Parathyroid adenoma (tissue), 2 donors: ENCODE results near the gene TGFBR1.

Experiments
- H2AFZ ChIP-seq: fragments of 300-600 bp; sonication (generic); one replicate; pipeline ENCODE4 v1.7.0; 2017; ENCODE audit warnings: antibody characterized with exemption, mild to moderate bottlenecking
- H3K27ac ChIP-seq: fragments of 300-600 bp; sonication (generic); one replicate; pipeline ENCODE4 v1.7.0; 2017
- H3K27me3 ChIP-seq: fragments of 300-600 bp; sonication (generic); one replicate; pipeline ENCODE4 v1.7.0; 2017; ENCODE audit warnings: low read length; ENCODE audit not compliant: control insufficient read depth, insufficient read depth
- H3K36me3 ChIP-seq: fragments of 300-600 bp; sonication (generic); one replicate; pipeline ENCODE4 v1.7.0; 2017; ENCODE audit warnings: low read length; ENCODE audit not compliant: control insufficient read depth, insufficient read depth
- H3K4me1 ChIP-seq: fragments of 300-600 bp; sonication (generic); one replicate; pipeline ENCODE4 v1.7.0; 2017; ENCODE audit warnings: control low read depth
- H3K4me2 ChIP-seq: fragments of 300-600 bp; sonication (generic); one replicate; pipeline ENCODE4 v1.7.0; 2017; ENCODE audit warnings: low read length
- H3K4me3 ChIP-seq: fragments of 300-600 bp; sonication (generic); one replicate; pipeline ENCODE4 v1.7.0; 2017; ENCODE audit warnings: low read depth, low read length
- H3K79me2 ChIP-seq: fragments of 300-600 bp; sonication (generic); one replicate; pipeline ENCODE4 v1.7.0; 2017; ENCODE audit warnings: control low read depth
- H3K9ac ChIP-seq: fragments of 300-600 bp; sonication (generic); one replicate; pipeline ENCODE4 v1.7.0; 2017; ENCODE audit warnings: mild to moderate bottlenecking
- H3K9me3 ChIP-seq: fragments of 300-600 bp; sonication (generic); one replicate; pipeline ENCODE4 v1.7.0; 2017; ENCODE audit warnings: low read length; ENCODE audit not compliant: control insufficient read depth
- CTCF ChIP-seq: fragments of 300-600 bp; sonication (generic); IDR thresholded peaks from one replicate; pipeline ENCODE4 v1.7.0; 2017; ENCODE audit warnings: antibody characterized with exemption, mild to moderate bottlenecking
- donor health status: primary hyperparathyroidism.

TGFBR1 gene

DNA sequence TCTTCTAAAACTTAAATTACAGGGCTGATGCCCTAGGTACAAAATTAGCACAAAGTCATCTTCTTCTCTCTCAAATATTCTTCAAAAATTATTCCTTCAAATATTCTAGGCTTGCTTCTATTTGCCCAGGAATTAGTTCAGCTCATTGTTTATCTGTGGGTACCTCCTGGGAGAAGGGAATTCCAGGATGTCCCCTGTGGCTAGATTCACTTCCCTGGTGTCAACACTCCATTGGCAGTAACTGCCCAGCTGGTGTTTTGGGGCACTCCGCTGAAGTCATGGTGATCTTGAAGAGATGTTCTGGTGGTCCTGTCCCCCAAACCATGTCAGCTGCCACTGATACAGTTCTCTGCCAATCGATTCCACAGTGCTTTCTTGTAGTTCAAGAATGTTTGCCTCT, 26.2 kb upstream of the TGFBR1 start:
- Histone ChIP-seq H3K36me3 (no peaks in the 10 kb centered on the region), H3K27me3 (no peaks in the 10 kb centered on the region), H3K27ac (no peak overlapping the region), H3K9ac (no peak overlapping the region), H3K79me2 (no peaks in the 10 kb centered on the region), H2AFZ (no peak overlapping the region), H3K4me1 (no peaks in the 10 kb centered on the region), H3K9me3 (no peaks in the 10 kb centered on the region), H3K4me3 (no peak overlapping the region), H3K4me2 (no peak overlapping the region)
- no peak for TF ChIP-seq CTCF

GRCh38 chr9:99079542-99079941, 25.4 kb upstream of the TGFBR1 start:
- Histone ChIP-seq H3K79me2 (no peaks in the 10 kb centered on the region), H3K4me3 (no peak overlapping the region), H3K27ac (no peak overlapping the region), H3K9ac (no peak overlapping the region), H3K27me3 (no peaks in the 10 kb centered on the region), H3K9me3 (no peaks in the 10 kb centered on the region), H3K4me2 (no peak overlapping the region), H3K4me1 (no peaks in the 10 kb centered on the region), H2AFZ (no peak overlapping the region), H3K36me3 (no peaks in the 10 kb centered on the region)
- TF ChIP-seq CTCF, result no peak

DNA sequence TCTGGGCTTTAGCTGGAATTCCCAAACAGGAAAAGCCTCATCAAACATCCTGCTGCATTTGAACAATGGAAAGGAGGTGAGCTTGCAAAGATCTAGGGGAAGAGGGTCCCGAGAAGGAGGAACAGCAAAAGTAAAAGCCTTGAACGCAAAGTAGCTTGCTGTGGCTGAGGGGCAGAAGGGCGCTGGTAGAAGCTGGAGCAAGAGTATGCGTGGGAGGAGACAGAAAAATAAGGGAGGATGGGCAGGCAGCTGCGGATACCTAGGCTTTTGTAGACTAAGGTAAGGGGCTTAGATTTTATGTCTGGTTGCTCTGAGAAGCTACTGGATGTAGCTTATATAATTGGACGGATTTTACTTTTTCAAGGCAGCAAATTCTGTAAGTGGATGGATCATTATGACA, 21.9 kb upstream of the TGFBR1 start:
- H3K9me3 ChIP-seq, result no peaks in the 10 kb centered on the region
- no peak overlapping the region for H3K27ac ChIP-seq
- H3K4me1 ChIP-seq, result no peaks in the 10 kb centered on the region
- no peaks in the 10 kb centered on the region for H3K79me2 ChIP-seq
- H2AFZ ChIP-seq, result no peak overlapping the region
- H3K4me2 ChIP-seq, result no peak overlapping the region
- H3K27me3 ChIP-seq, result no peaks in the 10 kb centered on the region
- TF ChIP-seq CTCF, result no peak
- H3K9ac ChIP-seq, result no peak overlapping the region
- no peaks in the 10 kb centered on the region for H3K36me3 ChIP-seq
- H3K4me3 ChIP-seq, result no peak overlapping the region

GRCh38 chr9:99085949-99086948, 18.7 kb upstream of the TGFBR1 start:
- H3K27ac ChIP-seq, result no peak overlapping the region
- no peak overlapping the region for H3K4me2 ChIP-seq
- no peaks in the 10 kb centered on the region for H3K79me2 ChIP-seq
- H2AFZ ChIP-seq, result no peak overlapping the region
- no peaks in the 10 kb centered on the region for H3K36me3 ChIP-seq
- TF ChIP-seq CTCF, result no peak
- H3K9ac ChIP-seq, result no peak overlapping the region
- no peaks in the 10 kb centered on the region for H3K4me1 ChIP-seq
- H3K4me3 ChIP-seq, result no peak overlapping the region
- H3K9me3 ChIP-seq, result no peaks in the 10 kb centered on the region
- no peaks in the 10 kb centered on the region for H3K27me3 ChIP-seq

- no peaks in the 10 kb centered on the region for H3K79me2 ChIP-seq
Observed at GRCh38 chr9:99087462-99087861, 17.5 kb upstream of the TGFBR1 start.

More at GRCh38 chr9:99087462-99087861, 17.5 kb upstream of the TGFBR1 start:
- Histone ChIP-seq H3K27me3 (no peaks in the 10 kb centered on the region), H3K9me3 (no peaks in the 10 kb centered on the region), H3K27ac (no peak overlapping the region), H3K4me2 (no peak overlapping the region), H2AFZ (no peak overlapping the region), H3K4me3 (no peak overlapping the region), H3K9ac (no peak overlapping the region), H3K4me1 (no peaks in the 10 kb centered on the region), H3K36me3 (no peaks in the 10 kb centered on the region)
- TF ChIP-seq CTCF, result no peak
